ENCODE data around the gene SWSAP1.

- no peak for TF ChIP-seq CTCF (IDR thresholded peaks at IDR 0.05; ENCODE audit: insufficient read depth, low read depth, low read length)
- no peak for TF ChIP-seq EZH2 (IDR thresholded peaks at IDR 0.05; ENCODE audit: insufficient read depth, low read length)
Observed at GRCh38 chr19:11347546-11348039, 26.9 kb upstream of the SWSAP1 start.

Data from astrocyte (in vitro differentiated cells and primary cell).